Central memory CD8-positive, alpha-beta T cell (primary cell): ENCODE measurements around the gene FOSL2.

Experiments
- ATAC-seq: fragments of 150-1000 bp; cut with Tn5 transposase; replicated peaks from 2 replicates; pipeline ENCODE4 v1.10.0; 2022; ENCODE audit warnings: mild to moderate bottlenecking, moderate FRiP score, moderate number of reproducible peaks; ENCODE audit not compliant: poor library complexity, severe bottlenecking; ENCODE audit errors: extremely low read depth
- DNase-seq, 2 donors: peaks; one replicate each; pipeline ENCODE4 v3.0.0; 2021; ENCODE audit warnings: low spot score in 2 of 2
- H3K27ac Mint-ChIP-seq: one replicate; pipeline ENCODE4 v1.8.0; 2022; ENCODE audit warnings: low read depth, mild to moderate bottlenecking, moderate library complexity, mixed read lengths
- H3K27me3 Mint-ChIP-seq: one replicate; pipeline ENCODE4 v1.8.0; 2022; ENCODE audit warnings: mixed read lengths
- H3K36me3 Mint-ChIP-seq: one replicate; pipeline ENCODE4 v1.8.0; 2022; ENCODE audit warnings: mild to moderate bottlenecking, moderate library complexity, mixed read lengths; ENCODE audit not compliant: insufficient read depth
- H3K4me1 Mint-ChIP-seq: one replicate; pipeline ENCODE4 v1.8.0; 2022; ENCODE audit warnings: mixed read lengths
- H3K4me3 Mint-ChIP-seq: one replicate; pipeline ENCODE4 v1.8.0; 2022; ENCODE audit warnings: mild to moderate bottlenecking, moderate library complexity, mixed read lengths
- H3K9me3 Mint-ChIP-seq: one replicate; pipeline ENCODE4 v1.8.0; 2022; ENCODE audit warnings: mixed read lengths

The FOSL2 gene

DNA sequence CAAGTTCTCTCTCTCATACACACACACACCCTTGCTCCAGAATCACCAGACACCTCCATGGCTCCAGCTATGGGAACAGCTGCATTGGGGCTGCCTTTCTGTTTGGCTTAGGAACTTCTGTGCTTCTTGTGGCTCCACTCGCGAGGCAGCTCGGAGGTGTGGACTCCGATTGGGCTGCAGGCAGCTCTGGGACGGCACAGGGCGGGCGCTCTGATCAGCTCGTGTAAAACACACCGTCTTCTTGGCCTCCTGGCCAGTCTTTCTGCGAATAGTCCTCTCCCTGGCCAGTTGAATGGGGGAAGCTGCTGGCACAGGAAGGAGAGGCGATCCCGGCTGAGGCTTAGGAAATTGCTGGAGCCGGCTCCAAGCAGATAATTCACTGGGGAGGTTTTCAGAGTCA is 22.4 kb downstream of the FOSL2 start:
- peak overlapping the region; percentile 64 for H3K27ac Mint-ChIP-seq
- peaks cover 36% of the 10 kb centered on the region for H3K4me1 Mint-ChIP-seq
- H3K36me3 Mint-ChIP-seq = peaks cover 49% of the 10 kb centered on the region

GRCh38 chr2:28415715-28416114 is 23.1 kb downstream of the FOSL2 start:
- Mint-ChIP-seq H3K4me3 (no peak overlapping the region), H3K36me3 (peaks cover 42% of the 10 kb centered on the region), H3K4me1 (peaks cover 29% of the 10 kb centered on the region), H3K27ac (peak overlapping the region; percentile 72), H3K9me3 (no peaks in the 10 kb centered on the region), H3K27me3 (no peaks in the 10 kb centered on the region)
- DNase-seq (no peak), ATAC-seq (no peak)

More for the DNA sequence above, 22.4 kb downstream of the FOSL2 start:
- Mint-ChIP-seq H3K27me3 (no peaks in the 10 kb centered on the region), H3K9me3 (no peaks in the 10 kb centered on the region), H3K4me3 (no peak overlapping the region)
- no peak for ATAC-seq
- no peak for DNase-seq

DNA sequence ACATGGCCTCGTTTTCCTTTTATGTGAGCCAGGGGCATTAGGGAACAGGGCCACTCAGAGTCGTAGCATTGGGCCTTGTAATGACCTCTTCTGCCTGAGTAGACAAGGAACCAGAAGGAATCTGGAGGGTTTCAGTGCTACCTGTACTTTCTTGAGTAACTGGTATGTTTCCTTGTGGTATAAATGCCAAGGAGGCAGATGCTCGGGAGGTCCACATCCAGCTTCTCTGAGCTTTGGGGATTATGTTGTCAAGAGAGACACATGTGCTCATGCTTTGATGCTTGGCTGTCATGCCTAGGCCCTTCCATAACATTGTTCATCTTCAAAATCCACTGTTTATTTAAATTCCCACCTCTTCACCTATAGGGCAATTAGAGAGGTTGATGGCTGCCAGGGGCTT is 26.3 kb downstream of the FOSL2 start:
- H3K27ac Mint-ChIP-seq = peak overlapping the region; percentile 41
- H3K9me3 Mint-ChIP-seq = no peaks in the 10 kb centered on the region
- ATAC-seq = no peak
- no peak overlapping the region for H3K4me3 Mint-ChIP-seq
- H3K4me1 Mint-ChIP-seq = peaks cover 24% of the 10 kb centered on the region
- peaks cover 20% of the 10 kb centered on the region for H3K36me3 Mint-ChIP-seq
- no peaks in the 10 kb centered on the region for H3K27me3 Mint-ChIP-seq
- no peak for DNase-seq

DNA sequence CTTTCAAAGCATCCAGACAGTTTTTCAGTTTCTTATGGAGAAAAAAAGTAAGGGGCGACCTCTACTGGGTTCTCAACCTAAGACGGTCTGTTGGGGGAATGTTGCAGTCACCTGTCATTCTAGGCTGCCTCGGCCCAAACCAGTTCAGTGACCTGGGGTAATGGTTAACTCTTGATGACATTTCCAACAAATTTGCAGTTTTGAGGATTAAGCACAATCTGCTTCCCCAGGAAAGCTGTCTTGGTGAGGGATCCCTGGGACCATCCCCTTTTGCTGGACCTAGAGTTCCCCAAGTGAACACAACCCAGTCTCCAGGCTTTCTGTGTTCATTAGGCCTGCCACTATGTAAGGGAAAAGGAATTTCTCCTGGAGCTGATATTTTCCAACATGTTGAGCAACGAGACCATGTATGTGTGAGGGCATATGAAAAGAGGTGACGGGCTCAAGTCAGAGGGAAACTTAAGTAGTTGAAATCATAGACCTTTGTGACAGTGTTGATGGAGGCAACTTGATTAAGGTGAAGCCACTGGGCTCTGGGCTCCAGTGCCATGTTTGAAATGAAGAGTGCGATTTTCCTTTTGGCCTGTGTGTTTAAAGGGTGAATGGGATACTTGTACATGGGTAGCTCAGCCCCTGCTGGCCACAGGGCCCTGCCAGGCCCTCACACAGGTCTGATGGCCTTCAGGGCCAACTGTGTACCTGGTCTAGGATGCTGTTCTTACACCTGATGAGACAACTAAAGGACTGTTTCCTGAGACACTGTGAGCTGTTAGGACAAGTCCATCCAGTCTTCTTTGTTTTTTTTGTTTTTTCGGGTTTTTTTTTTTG is 27.0 kb downstream of the FOSL2 start:
- ATAC-seq (no peak), DNase-seq (no peak)
- no peak overlapping the region for H3K4me3 Mint-ChIP-seq
- H3K36me3 Mint-ChIP-seq = peaks cover 17% of the 10 kb centered on the region
- no peaks in the 10 kb centered on the region for H3K9me3 Mint-ChIP-seq
- peaks cover 31% of the 10 kb centered on the region for H3K4me1 Mint-ChIP-seq
- peak overlapping the region; percentile 7 for H3K27ac Mint-ChIP-seq
- no peaks in the 10 kb centered on the region for H3K27me3 Mint-ChIP-seq

GRCh38 chr2:28420722-28421121 is 28.1 kb downstream of the FOSL2 start:
- H3K9me3 Mint-ChIP-seq = no peaks in the 10 kb centered on the region
- no peak for DNase-seq
- H3K4me1 Mint-ChIP-seq = peaks cover 42% of the 10 kb centered on the region
- H3K27ac Mint-ChIP-seq = no peak overlapping the region
- ATAC-seq = no peak
- H3K36me3 Mint-ChIP-seq = peaks cover 7% of the 10 kb centered on the region
- H3K27me3 Mint-ChIP-seq = no peaks in the 10 kb centered on the region
- H3K4me3 Mint-ChIP-seq = no peak overlapping the region

GRCh38 chr2:28422908-28423741 is 30.5 kb downstream of the FOSL2 start:
- Mint-ChIP-seq H3K4me3 (peak overlapping the region; percentile 75), H3K4me1 (peaks cover 45% of the 10 kb centered on the region), H3K27me3 (no peaks in the 10 kb centered on the region), H3K36me3 (peaks cover 5% of the 10 kb centered on the region), H3K9me3 (no peaks in the 10 kb centered on the region), H3K27ac (peak overlapping the region; percentile 97)
- DNase-seq = no peak
- no peak for ATAC-seq

DNA sequence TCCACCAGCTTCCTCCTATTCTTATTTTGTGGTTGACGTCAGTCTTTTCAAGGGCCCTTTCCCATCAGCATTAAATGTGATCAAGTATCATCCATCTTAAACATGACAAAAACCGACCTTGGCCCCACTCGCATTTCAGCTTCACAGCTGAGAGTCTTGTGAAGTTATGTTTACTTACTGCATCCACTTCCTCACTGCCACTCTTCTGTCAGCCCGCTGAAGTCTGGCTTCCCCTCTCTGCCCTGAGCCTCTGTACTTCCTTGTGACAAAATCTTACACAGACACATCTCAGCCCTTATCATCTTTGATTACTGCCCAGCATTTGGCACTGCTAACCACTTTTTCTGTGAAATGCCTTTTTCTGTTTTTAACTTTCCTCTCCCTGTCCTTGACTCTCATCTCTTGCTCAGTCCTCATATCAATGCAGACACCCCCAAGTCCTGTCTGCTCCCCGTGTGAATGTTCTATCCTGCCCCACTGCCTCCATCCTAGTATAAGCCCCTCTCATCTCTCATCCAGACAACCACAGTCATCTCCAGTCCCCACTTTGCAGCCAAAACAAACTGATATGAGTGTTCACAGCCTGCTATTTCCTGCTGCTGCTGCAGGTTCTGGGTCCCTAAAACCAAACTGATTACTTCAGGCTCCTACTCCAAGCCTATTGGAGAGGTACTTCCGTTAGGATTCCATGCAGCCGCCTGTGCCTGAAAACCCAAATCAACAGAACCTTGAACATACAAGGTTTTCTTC is 31.4 kb downstream of the FOSL2 start:
- H3K9me3 Mint-ChIP-seq = no peaks in the 10 kb centered on the region
- H3K27me3 Mint-ChIP-seq = no peaks in the 10 kb centered on the region
- peak overlapping the region; percentile 75 for H3K4me3 Mint-ChIP-seq
- peak overlapping the region; percentile 97 for H3K27ac Mint-ChIP-seq
- H3K36me3 Mint-ChIP-seq = peaks cover 5% of the 10 kb centered on the region
- peaks cover 45% of the 10 kb centered on the region for H3K4me1 Mint-ChIP-seq
- ATAC-seq (peak; percentile 91), DNase-seq (peak in 1 of 2 donors; percentile 50)

- peaks cover 51% of the 10 kb centered on the region for H3K4me1 Mint-ChIP-seq
These were observed 32.3 kb downstream of the FOSL2 start for GRCh38 chr2:28424799-28425463.

GRCh38 chr2:28425464-28425835 is 32.8 kb downstream of the FOSL2 start:
- DNase-seq (no peak), ATAC-seq (no peak)
- Mint-ChIP-seq H3K27me3 (no peaks in the 10 kb centered on the region), H3K36me3 (peaks cover 5% of the 10 kb centered on the region), H3K27ac (peak overlapping the region; percentile 97), H3K4me1 (peaks cover 52% of the 10 kb centered on the region), H3K9me3 (no peaks in the 10 kb centered on the region), H3K4me3 (no peak overlapping the region)

More at GRCh38 chr2:28424799-28425463, 32.3 kb downstream of the FOSL2 start:
- ATAC-seq (peak; percentile 43), DNase-seq (no peak)
- no peaks in the 10 kb centered on the region for H3K9me3 Mint-ChIP-seq
- H3K27ac Mint-ChIP-seq = peak overlapping the region; percentile 97
- no peaks in the 10 kb centered on the region for H3K27me3 Mint-ChIP-seq
- H3K4me3 Mint-ChIP-seq = peak overlapping the region; percentile 75
- H3K36me3 Mint-ChIP-seq = peaks cover 5% of the 10 kb centered on the region

- H3K36me3 Mint-ChIP-seq = peaks cover 5% of the 10 kb centered on the region
- no peaks in the 10 kb centered on the region for H3K9me3 Mint-ChIP-seq
- no peak for DNase-seq
- no peak for ATAC-seq
- H3K27me3 Mint-ChIP-seq = no peaks in the 10 kb centered on the region
- no peak overlapping the region for H3K4me3 Mint-ChIP-seq
- no peak overlapping the region for H3K27ac Mint-ChIP-seq
- peaks cover 52% of the 10 kb centered on the region for H3K4me1 Mint-ChIP-seq
These were observed 35.2 kb downstream of the FOSL2 start for GRCh38 chr2:28427741-28428415.

DNA sequence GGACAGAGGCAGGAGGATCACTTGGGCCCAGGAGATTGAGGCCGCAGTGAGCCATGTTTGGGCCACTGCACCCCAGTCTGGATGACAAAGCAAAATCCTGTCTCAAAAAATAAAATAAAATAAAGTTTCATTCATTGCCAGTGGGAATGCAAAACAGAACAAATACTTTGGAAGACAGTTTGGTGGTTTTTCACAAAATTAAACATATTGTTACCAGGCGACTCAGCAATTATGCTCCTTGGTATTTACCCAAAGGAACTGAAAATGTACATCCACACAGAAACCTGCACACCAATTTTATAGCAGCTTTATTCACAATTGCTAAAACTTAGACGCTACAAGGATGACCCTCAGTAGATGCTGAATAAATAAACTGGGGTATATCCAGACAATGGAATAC is 35.8 kb downstream of the FOSL2 start:
- H3K4me3 Mint-ChIP-seq = no peak overlapping the region
- H3K27ac Mint-ChIP-seq = no peak overlapping the region
- peaks cover 47% of the 10 kb centered on the region for H3K4me1 Mint-ChIP-seq
- H3K9me3 Mint-ChIP-seq = no peaks in the 10 kb centered on the region
- peaks cover 3% of the 10 kb centered on the region for H3K36me3 Mint-ChIP-seq
- ATAC-seq (no peak), DNase-seq (no peak)
- H3K27me3 Mint-ChIP-seq = no peaks in the 10 kb centered on the region
